Adrenal gland (tissue), 12 donors: ENCODE data around the gene HACD1. TPM values are rescaled to one million over a fixed set of nuclear protein-coding genes. Genes with fewer than 3 reads are reported as not detected.

Experiments
- DNase-seq, 7 donors: peaks; one replicate each; pipeline ENCODE4 v3.0.0-alpha.2; 2019 to 2020
- H3K27ac ChIP-seq, 5 donors: fragments of 200-600 bp; sonication (generic) in 4 of 5; 1 replicate in 3 of 5; 2 replicates in 2 of 5; pipeline versions ENCODE4 v1.5.1 to v1.8.0; 2016 to 2020; ENCODE audit warnings: mild to moderate bottlenecking in 1 of 5
- H3K27me3 ChIP-seq: fragments of 200-600 bp; 2 replicates; pipeline ENCODE4 v1.8.0; 2021
- H3K36me3 ChIP-seq, 2 donors: fragments of 200-600 bp; replicated peaks in 1 of 2; 1 replicate in 1 of 2; 2 replicates in 1 of 2; pipeline versions ENCODE4 v1.5.1 to v1.8.0; 2018 to 2022
- H3K4me1 ChIP-seq, 2 donors: fragments of 200-600 bp; replicated peaks in 1 of 2; 1 replicate in 1 of 2; 2 replicates in 1 of 2; pipeline versions ENCODE4 v1.5.1 to v1.8.0; 2018 to 2021
- H3K4me3 ChIP-seq, 4 donors: fragments of 200-600 bp; sonication (generic) in 3 of 4; one replicate each; pipeline ENCODE4 v1.5.1; 2016 to 2018
- H3K9me3 ChIP-seq, 3 donors: fragments of 200-600 bp; sonication (generic) in 1 of 3; replicated peaks in 1 of 3; 1 replicate in 2 of 3; 2 replicates in 1 of 3; pipeline versions ENCODE4 v1.5.1 to v1.8.0; 2016 to 2021
- POLR2A ChIP-seq, 2 donors: fragments of 450-650 bp; IDR thresholded peaks; one replicate each; pipeline ENCODE4 v1.6.1; 2017; ENCODE audit warnings: antibody characterized with exemption in 2 of 2, mild to moderate bottlenecking in 2 of 2, moderate library complexity in 1 of 2
- WGBS, 4 donors: extraction: QIAGEN DNeasy Blood & Tissue Kit in 2 of 4; methylation state at CpG; one replicate each; pipeline versions ENCODE4 v1.1.5 to v1.1.7; 2013 to 2017; 5-methylcytosine and 5-hydroxymethylcytosine counted together
- intact Hi-C, 2 donors: fragments of 100-400 bp; cut with DNase I; formaldehyde crosslinking; loops; one replicate each; pipeline versions ENCODE4 v1.14.1 to v1.15.0; 2022 to 2023
- polyA plus RNA-seq, 3 donors: library from polyadenylated mRNA; stranded (reverse); fragments of 200-250 nt in 2 of 3; fragments of 350-450 nt in 1 of 3; fragmentation: Illumina TruSeq in 1 of 3; extraction: RNeasy Lipid Tissue Mini Kit (QIAGEN cat#74804) in 1 of 3; gene quantifications; one replicate each; pipeline ENCODE4 v1.2.3, GENCODE V29; 2013 to 2014
- total RNA-seq, 9 donors: library from RNA; depleted of rRNA in 4 of 9; stranded (reverse); fragments of >200 nt in 4 of 9; fragments of 120-200 nt in 1 of 9; fragmentation: NEBNext Ultra II Directional in 1 of 9; extraction: Animal tissue kit (Norgen Biotek cat#: 25700) in 1 of 9; gene quantifications; one replicate each; pipeline versions ENCODE4 v1.1.0 to v1.2.4, GENCODE V29; 2013 to 2023
- TF ChIP-seq, protein P1 (sequence below), 6 experiments: fragments of 450-650 bp in 4 of 6; fragments of 200-600 bp in 2 of 6; sonication (generic) in 1 of 6; IDR thresholded peaks; 1 replicate in 5 of 6; 2 replicates in 1 of 6; pipeline versions ENCODE4 v1.5.1 to v1.8.0; 2016 to 2021; ENCODE audit warnings: antibody characterized with exemption in 6 of 6, mild to moderate bottlenecking in 2 of 6, moderate library complexity in 1 of 6
- donor health status: healthy with polysubstance abuse.
- donor health status: Bipolar disorder and iron deficiency.
- donor health status: DM: yes; HTN: yes; CAD: no.
- donor health status: DM: no; HTN: no; CAD: no.
- donor health status: DM: no; HTN: no; CAD: no.
- donor health status: DM: yes; HTN: yes; CAD: no.

HACD1 gene
- total and polyA plus RNA-seq, 12 donors, result 1.4 to 23.1 (median 17.6) TPM

DNA sequence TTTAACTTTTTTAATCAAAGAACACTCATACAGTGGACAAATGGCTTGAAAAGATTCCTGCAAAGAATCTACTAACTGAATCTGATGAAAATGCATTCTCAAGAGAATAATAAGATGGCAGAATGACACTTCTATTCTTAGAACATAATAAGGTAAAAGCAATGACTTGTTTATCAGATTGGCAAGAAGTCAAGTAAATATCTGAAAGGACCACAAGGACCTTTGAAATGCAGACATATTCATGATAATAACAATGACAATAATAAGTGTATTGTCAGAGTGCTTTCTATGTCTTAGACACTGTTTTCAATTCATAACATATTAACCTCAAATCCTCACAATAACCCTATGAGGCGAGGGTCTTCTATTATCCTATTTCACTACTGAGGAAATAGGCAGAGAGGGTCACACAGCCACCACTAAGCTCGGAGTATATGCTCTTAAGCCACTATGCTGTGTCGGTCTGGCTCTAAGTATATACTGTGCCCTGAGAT is 10.6 kb downstream of the HACD1 start:
- TF ChIP-seq, protein P1, sequence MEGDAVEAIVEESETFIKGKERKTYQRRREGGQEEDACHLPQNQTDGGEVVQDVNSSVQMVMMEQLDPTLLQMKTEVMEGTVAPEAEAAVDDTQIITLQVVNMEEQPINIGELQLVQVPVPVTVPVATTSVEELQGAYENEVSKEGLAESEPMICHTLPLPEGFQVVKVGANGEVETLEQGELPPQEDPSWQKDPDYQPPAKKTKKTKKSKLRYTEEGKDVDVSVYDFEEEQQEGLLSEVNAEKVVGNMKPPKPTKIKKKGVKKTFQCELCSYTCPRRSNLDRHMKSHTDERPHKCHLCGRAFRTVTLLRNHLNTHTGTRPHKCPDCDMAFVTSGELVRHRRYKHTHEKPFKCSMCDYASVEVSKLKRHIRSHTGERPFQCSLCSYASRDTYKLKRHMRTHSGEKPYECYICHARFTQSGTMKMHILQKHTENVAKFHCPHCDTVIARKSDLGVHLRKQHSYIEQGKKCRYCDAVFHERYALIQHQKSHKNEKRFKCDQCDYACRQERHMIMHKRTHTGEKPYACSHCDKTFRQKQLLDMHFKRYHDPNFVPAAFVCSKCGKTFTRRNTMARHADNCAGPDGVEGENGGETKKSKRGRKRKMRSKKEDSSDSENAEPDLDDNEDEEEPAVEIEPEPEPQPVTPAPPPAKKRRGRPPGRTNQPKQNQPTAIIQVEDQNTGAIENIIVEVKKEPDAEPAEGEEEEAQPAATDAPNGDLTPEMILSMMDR (IDR thresholded peaks at IDR 0.05), result no peak
- TF ChIP-seq POLR2A (IDR thresholded peaks at IDR 0.05), result no peak
- intact Hi-C loops, result loop anchor here in 1 of 2 donors (5.0 kb wide), 1 partner anchor 136 kb away; no protein-coding TSS in a partner anchor
- Histone ChIP-seq H3K36me3 (no peaks in the 10 kb centered on the region), H3K27me3 (no peaks in the 10 kb centered on the region), H3K4me3 (no peak overlapping the region), H3K4me1 (no peaks in the 10 kb centered on the region), H3K9me3 (no peaks in the 10 kb centered on the region), H3K27ac (no peak overlapping the region)
- DNase-seq, result no peak
- 44 to 58% (median 50%) methylated on average over 3 of the region's 3 CpGs for WGBS, 4 donors

DNA sequence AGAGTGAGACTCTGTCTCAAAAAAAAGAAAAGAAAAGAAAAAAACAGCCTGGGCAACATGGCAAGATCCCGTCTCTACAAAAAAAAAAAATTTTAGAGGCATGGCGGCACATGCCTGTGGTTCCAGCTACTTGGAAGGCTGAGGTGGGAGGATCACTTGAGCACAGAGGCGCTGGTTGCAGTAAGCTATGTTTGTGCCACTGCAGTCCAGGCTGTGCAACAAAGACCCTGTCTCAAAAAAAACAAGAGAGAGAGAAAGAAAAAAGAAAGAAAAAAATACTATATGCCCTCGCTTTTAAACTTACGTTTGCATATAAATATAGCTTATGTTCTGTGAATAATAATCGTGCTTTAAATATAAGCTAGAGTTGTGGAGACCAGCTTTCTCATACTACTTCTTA is 11.2 kb downstream of the HACD1 start:
- no peaks in the 10 kb centered on the region for H3K9me3 ChIP-seq
- no peak for DNase-seq
- no peaks in the 10 kb centered on the region for H3K36me3 ChIP-seq
- TF ChIP-seq, protein P1 (IDR thresholded peaks at IDR 0.05), result no peak
- TF ChIP-seq POLR2A (IDR thresholded peaks at IDR 0.05), result no peak
- H3K4me3 ChIP-seq, result no peak overlapping the region
- WGBS, 4 donors, result 73 to 79% (median 75%) methylated on average over 6 of the region's 6 CpGs
- no peaks in the 10 kb centered on the region for H3K4me1 ChIP-seq
- no peaks in the 10 kb centered on the region for H3K27me3 ChIP-seq
- intact Hi-C loops, result loop anchor here in 1 of 2 donors (5.0 kb wide), 1 partner anchor 136 kb away; no protein-coding TSS in a partner anchor
- H3K27ac ChIP-seq, result no peak overlapping the region

DNA sequence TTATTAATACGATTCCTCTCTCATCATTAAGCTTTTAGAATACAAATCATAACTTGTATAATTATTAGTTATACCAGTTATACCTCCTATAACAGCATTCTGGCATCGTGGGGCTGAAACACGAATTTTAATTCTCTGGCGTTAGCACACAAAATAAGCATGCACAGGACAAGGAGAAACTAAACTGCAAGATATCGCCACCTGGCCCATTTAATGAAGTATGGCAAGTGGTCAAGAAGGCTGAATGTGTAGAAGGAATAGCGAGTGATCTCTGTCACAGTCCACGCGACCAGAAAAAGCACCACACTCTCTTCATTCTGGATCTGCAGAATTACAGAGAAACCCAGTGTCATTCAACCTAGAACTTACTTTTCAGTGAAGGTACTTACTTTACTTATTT is 18.1 kb downstream of the HACD1 start:
- no peak for DNase-seq
- no peak overlapping the region for H3K27ac ChIP-seq
- H3K4me3 ChIP-seq, result no peak overlapping the region
- intact Hi-C loops, result no loop called here
- H3K36me3 ChIP-seq, result no peaks in the 10 kb centered on the region
- H3K4me1 ChIP-seq, result no peaks in the 10 kb centered on the region
- 45 to 54% (median 53%) methylated on average over 8 of the region's 8 CpGs for whole genome bisulfite sequencing, 4 donors
- H3K9me3 ChIP-seq, result no peaks in the 10 kb centered on the region
- no peaks in the 10 kb centered on the region for H3K27me3 ChIP-seq
- TF ChIP-seq POLR2A (IDR thresholded peaks at IDR 0.05), result no peak
- TF ChIP-seq, protein P1 (IDR thresholded peaks at IDR 0.05), result peak in 5 of 6 experiments; percentile 2 to 21 (median 15)

DNA sequence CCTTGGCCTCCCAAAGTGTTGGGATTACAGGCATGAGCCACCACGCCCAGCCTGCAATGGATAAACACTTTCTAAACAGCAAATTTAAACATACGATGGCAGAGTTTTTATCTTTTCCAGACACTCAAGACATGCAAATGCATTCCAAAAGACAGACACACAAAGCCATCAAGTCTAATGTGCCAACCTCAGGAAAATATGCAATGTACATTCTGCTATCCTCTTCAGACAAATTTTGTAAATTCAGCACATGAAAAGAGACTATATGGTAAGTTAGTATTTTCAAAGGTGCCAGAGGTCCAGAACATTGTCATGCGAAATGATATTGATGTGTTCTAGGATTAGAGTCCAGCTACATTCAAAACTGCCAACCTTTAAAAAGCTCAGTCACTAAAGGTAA is 19.8 kb downstream of the HACD1 start:
- H3K36me3 ChIP-seq, result no peaks in the 10 kb centered on the region
- intact Hi-C loops, result no loop called here
- no peak for DNase-seq
- H3K27ac ChIP-seq, result no peak overlapping the region
- H3K9me3 ChIP-seq, result no peaks in the 10 kb centered on the region
- no peaks in the 10 kb centered on the region for H3K4me1 ChIP-seq
- TF ChIP-seq POLR2A (IDR thresholded peaks at IDR 0.05), result no peak
- TF ChIP-seq, protein P1 (IDR thresholded peaks at IDR 0.05), result no peak
- WGBS, 4 donors, result 87 to 96% (median 90%) methylated on average over 3 of the region's 3 CpGs
- no peak overlapping the region for H3K4me3 ChIP-seq
- H3K27me3 ChIP-seq, result no peaks in the 10 kb centered on the region
